Osteoblast (primary cell): ENCODE measurements around the gene RPP38. TPM values are rescaled to one million over a fixed set of nuclear protein-coding genes. Genes with fewer than 3 reads are reported as not detected.

Experiments
- DNase-seq: peaks from one replicate; pipeline ENCODE4 v3.0.0; 2011; ENCODE audit warnings: low spot score, mixed read lengths; ENCODE audit not compliant: insufficient read length; ENCODE audit errors: missing footprints
- H2AFZ ChIP-seq: 2 replicates; pipeline ENCODE4 v1.6.0; 2011; ENCODE audit warnings: mild to moderate bottlenecking, low read length
- H3K27ac ChIP-seq: 2 replicates; pipeline ENCODE4 v1.5.1; 2011; ENCODE audit warnings: mild to moderate bottlenecking, low read depth, low read length, moderate library complexity
- H3K27me3 ChIP-seq: 2 replicates; pipeline ENCODE4 v1.6.0; 2012; ENCODE audit warnings: mild to moderate bottlenecking, control low read depth, inconsistent platforms, low read length, moderate library complexity; ENCODE audit not compliant: insufficient read depth
- H3K36me3 ChIP-seq: 2 replicates; pipeline ENCODE4 v1.5.1; 2011; ENCODE audit warnings: mild to moderate bottlenecking, low read length, control low read depth, moderate library complexity; ENCODE audit not compliant: insufficient read depth
- H3K4me1 ChIP-seq: 2 replicates; pipeline ENCODE4 v1.5.1; 2011; ENCODE audit warnings: mild to moderate bottlenecking, low read length, control low read depth, moderate library complexity; ENCODE audit not compliant: insufficient read depth
- H3K4me2 ChIP-seq: 2 replicates; pipeline ENCODE4 v1.6.0; 2011; ENCODE audit warnings: mild to moderate bottlenecking, low read length; ENCODE audit not compliant: insufficient read depth
- H3K4me3 ChIP-seq: fragments of 200-600 bp; sonication (generic); 3 replicates; pipeline ENCODE4 v1.5.1; 2012; ENCODE audit warnings: mild to moderate bottlenecking, low read length, inconsistent platforms; ENCODE audit not compliant: insufficient read depth
- H3K79me2 ChIP-seq: 2 replicates; pipeline ENCODE4 v1.6.0; 2012; ENCODE audit warnings: mild to moderate bottlenecking, low read length, control low read depth, inconsistent platforms; ENCODE audit not compliant: insufficient read depth
- H3K9me3 ChIP-seq: 2 replicates; pipeline ENCODE4 v1.5.1; 2011; ENCODE audit warnings: low read depth, low read length, control low read depth
- H4K20me1 ChIP-seq: 2 replicates; pipeline ENCODE4 v1.6.0; 2012; ENCODE audit warnings: mild to moderate bottlenecking, low read length, control low read depth; ENCODE audit not compliant: insufficient read depth
- total RNA-seq: library from RNA; depleted of rRNA; stranded (reverse); fragments of >200 nt; gene quantifications from 2 replicates; pipeline ENCODE4 v1.2.3, GENCODE V29; 2012
- TF ChIP-seq, protein P1 (sequence below): IDR thresholded peaks from 2 replicates; pipeline ENCODE4 v1.5.1; 2011; ENCODE audit warnings: mild to moderate bottlenecking, low read depth, low read length, moderate library complexity; ENCODE audit errors: extremely low read depth

RPP38 gene
- total RNA-seq, 1 donor: 16.6 TPM

DNA sequence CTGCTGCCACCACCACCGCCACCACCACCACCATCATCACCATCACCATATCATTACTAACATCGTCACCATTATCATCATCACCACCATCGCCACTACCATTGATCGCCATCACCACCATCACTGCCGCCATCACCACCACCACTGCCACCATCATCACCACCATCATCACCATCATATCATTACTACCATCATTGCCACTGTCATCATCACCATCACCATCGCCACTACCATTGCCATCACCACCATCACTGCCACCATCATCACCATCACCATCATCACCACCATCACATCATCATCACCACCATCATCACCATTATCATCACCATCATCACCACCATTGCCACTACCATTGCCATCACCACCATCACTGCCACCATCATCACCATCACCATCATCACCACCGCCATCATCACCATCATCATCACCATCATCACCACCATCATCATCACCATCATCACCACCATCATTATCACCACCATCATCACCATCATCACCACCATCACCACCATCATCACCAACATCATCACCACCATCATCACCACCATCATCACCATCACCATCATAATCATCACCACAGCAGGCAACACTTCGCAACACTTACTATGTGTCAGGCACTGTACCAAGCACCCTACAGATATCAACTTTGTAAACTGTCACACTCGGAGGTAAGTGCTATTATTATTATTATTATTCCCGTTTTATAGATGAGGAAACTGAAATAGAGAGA is 52.1 kb downstream of the RPP38 start:
- Histone ChIP-seq H4K20me1 (peaks cover 22% of the 10 kb centered on the region), H3K79me2 (peaks cover 95% of the 10 kb centered on the region), H3K4me1 (peaks cover 7% of the 10 kb centered on the region), H3K4me2 (no peak overlapping the region), H3K27ac (no peak overlapping the region), H2AFZ (no peak overlapping the region), H3K36me3 (no peaks in the 10 kb centered on the region), H3K4me3 (no peak overlapping the region), H3K27me3 (no peaks in the 10 kb centered on the region), H3K9me3 (no peaks in the 10 kb centered on the region)
- no peak for DNase-seq
- TF ChIP-seq, protein P1, sequence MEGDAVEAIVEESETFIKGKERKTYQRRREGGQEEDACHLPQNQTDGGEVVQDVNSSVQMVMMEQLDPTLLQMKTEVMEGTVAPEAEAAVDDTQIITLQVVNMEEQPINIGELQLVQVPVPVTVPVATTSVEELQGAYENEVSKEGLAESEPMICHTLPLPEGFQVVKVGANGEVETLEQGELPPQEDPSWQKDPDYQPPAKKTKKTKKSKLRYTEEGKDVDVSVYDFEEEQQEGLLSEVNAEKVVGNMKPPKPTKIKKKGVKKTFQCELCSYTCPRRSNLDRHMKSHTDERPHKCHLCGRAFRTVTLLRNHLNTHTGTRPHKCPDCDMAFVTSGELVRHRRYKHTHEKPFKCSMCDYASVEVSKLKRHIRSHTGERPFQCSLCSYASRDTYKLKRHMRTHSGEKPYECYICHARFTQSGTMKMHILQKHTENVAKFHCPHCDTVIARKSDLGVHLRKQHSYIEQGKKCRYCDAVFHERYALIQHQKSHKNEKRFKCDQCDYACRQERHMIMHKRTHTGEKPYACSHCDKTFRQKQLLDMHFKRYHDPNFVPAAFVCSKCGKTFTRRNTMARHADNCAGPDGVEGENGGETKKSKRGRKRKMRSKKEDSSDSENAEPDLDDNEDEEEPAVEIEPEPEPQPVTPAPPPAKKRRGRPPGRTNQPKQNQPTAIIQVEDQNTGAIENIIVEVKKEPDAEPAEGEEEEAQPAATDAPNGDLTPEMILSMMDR: no peak

GRCh38 chr10:15150563-15150962 is 53.4 kb downstream of the RPP38 start:
- Histone ChIP-seq H4K20me1 (peaks cover 23% of the 10 kb centered on the region), H3K4me2 (no peak overlapping the region), H3K27ac (no peak overlapping the region), H3K9me3 (no peaks in the 10 kb centered on the region), H3K4me1 (no peaks in the 10 kb centered on the region), H2AFZ (no peak overlapping the region), H3K36me3 (peaks cover 2% of the 10 kb centered on the region), H3K79me2 (peaks cover 96% of the 10 kb centered on the region), H3K27me3 (no peaks in the 10 kb centered on the region), H3K4me3 (no peak overlapping the region)
- TF ChIP-seq, protein P1: no peak
- DNase-seq: no peak

DNA sequence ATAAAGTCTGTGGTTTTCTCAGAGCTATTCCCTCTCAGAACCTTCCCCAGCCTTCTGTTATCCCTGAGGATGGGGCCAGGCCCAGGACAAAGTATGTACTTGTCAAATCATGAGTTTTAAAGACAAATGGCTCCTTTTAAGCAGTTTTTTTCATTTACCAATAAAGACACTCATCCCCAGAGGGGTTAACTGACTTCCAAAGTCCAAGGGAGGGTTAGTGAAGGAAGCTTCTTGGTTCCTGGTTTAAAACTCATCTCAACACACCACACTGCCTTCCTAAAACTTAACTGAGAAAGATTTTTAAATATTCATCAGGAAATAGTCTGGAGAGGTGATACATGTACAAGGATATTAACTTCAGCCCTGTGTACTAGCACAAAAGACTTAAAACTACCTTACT is 55.4 kb downstream of the RPP38 start:
- no peak overlapping the region for H3K27ac ChIP-seq
- H3K79me2 ChIP-seq: peaks cover 97% of the 10 kb centered on the region
- H2AFZ ChIP-seq: no peak overlapping the region
- no peak overlapping the region for H3K4me2 ChIP-seq
- H3K4me1 ChIP-seq: no peaks in the 10 kb centered on the region
- H3K36me3 ChIP-seq: peaks cover 6% of the 10 kb centered on the region
- TF ChIP-seq, protein P1: no peak
- H4K20me1 ChIP-seq: peaks cover 23% of the 10 kb centered on the region
- H3K27me3 ChIP-seq: no peaks in the 10 kb centered on the region
- no peak for DNase-seq
- H3K4me3 ChIP-seq: no peak overlapping the region
- no peaks in the 10 kb centered on the region for H3K9me3 ChIP-seq

Other genes starting within 250 kb of the RPP38 start
- 5.3 and 6.9 TPM in 2 replicates for gene SUV39H2, start 218.5 kb upstream of the RPP38 start, total RNA-seq
- 16.3 and 17.7 TPM in 2 replicates for gene DCLRE1C, start 143.3 kb upstream of the RPP38 start, total RNA-seq
- gene MEIG1, start 138.0 kb upstream of the RPP38 start, total RNA-seq: 1.2 TPM in 1 of 2 replicates, not detected in the other
- not detected in 2 replicates for gene OLAH, start 53.4 kb upstream of the RPP38 start, total RNA-seq
- 0.72 and 0.88 TPM in 2 replicates for gene ACBD7, start 8.6 kb upstream of the RPP38 start, total RNA-seq
- gene NMT2, start 71.3 kb downstream of the RPP38 start, total RNA-seq: 43.8 and 61.0 TPM in 2 replicates